GM21576 (cell line): ENCODE measurements around the gene DIDO1.

ENCODE experiments used
- ATAC-seq: cut with Tn5 transposase; IDR thresholded peaks from one replicate; pipeline ENCODE4 v1.9.1; 2021; ENCODE audit warnings: mild to moderate bottlenecking, moderate library complexity; ENCODE audit not compliant: unreplicated experiment

The DIDO1 gene

DNA sequence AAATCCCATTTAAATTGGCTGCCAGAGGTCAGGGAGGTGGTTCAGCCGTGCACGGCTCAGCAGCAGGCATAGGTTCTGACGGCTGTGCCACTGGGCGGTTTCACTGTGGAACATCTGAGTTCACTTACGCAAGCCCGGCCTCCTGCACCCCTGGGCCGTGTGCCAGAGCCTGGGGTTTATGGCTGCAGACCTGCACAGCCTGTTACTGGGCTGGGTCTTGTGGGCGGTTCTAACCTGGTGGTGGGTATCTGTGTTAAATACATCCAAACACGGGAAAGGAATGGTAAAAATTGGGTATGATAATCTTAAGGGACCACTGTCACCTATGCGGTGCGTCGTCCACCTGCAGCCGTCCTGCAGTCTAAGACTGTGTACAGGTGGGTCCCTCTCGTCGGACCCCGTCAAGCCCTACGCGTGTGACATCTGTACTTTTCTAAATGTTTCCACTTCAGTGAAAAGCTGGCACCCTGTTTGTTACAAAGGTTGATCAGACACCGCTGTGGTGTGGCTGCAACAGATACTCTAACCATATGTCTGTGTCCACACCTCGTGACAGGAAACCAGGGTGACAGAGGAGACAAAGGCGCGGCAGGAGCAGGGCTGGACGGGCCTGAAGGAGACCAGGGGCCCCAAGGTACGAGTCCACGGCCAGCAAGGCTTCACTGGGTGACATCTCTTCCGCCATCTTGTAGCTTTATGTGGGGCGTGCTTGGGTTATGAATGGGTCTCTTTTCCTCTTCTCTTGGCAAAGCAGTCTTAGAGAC lies 88.0 kb downstream of the DIDO1 start:
- peak; percentile 55 for ATAC-seq

DNA sequence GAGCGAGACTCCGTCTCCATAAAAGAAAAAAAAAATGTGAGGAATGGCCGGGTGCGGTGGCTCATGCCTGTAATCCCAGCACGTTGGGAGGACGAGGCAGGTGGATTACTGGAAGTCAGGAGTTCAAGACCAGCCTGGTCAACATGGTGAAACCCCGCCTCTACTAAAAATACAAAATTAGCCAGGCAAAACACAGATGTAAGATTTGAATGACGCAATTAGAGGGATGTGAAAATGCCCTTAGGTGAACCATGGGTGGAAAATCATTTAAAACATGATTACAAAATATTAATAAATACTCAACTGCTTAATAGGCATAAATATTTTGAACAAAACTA lies 88.5 kb downstream of the DIDO1 start:
- ATAC-seq, result no peak

DNA sequence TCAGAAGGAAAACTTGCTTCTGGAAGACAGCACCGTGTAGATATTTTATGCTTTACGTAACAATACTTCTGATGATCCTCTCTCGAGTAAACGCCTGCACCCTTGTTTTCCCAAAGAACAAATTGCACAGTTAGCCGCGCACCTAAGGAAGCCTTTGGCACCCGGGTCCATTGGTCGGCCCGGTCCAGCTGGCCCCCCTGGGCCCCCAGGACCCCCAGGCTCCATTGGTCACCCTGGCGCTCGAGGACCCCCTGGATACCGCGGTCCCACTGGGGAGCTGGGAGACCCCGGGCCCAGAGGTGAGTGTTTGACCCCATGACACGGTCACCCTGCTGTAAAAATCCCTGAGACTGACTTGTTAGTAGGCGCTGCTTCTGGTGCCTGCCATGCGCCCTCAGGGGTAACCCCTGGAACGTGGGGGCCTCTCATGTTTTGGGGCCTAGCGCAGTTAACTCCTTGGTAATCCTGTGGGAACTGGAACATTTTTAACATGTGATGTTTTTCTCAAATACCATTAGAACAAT lies 89.3 kb downstream of the DIDO1 start:
- ATAC-seq, result no peak

- ATAC-seq, result no peak
Measured at GRCh38 chr20:62835931-62836861, 90.1 kb downstream of the DIDO1 start.

GRCh38 chr20:62834967-62835730 lies 91.2 kb downstream of the DIDO1 start:
- ATAC-seq, result no peak

GRCh38 chr20:62832951-62833391 lies 93.3 kb downstream of the DIDO1 start:
- peak; percentile 34 for ATAC-seq

- ATAC-seq, result peak; percentile 79
Measured at GRCh38 chr20:62832212-62832922, 93.9 kb downstream of the DIDO1 start.

GRCh38 chr20:62831854-62832211 lies 94.5 kb downstream of the DIDO1 start:
- no peak for ATAC-seq

GRCh38 chr20:62831361-62831788 lies 94.9 kb downstream of the DIDO1 start:
- no peak for ATAC-seq

GRCh38 chr20:62830821-62831220 lies 95.5 kb downstream of the DIDO1 start:
- no peak for ATAC-seq

GRCh38 chr20:62830251-62830650 lies 96.1 kb downstream of the DIDO1 start:
- ATAC-seq, result no peak

DNA sequence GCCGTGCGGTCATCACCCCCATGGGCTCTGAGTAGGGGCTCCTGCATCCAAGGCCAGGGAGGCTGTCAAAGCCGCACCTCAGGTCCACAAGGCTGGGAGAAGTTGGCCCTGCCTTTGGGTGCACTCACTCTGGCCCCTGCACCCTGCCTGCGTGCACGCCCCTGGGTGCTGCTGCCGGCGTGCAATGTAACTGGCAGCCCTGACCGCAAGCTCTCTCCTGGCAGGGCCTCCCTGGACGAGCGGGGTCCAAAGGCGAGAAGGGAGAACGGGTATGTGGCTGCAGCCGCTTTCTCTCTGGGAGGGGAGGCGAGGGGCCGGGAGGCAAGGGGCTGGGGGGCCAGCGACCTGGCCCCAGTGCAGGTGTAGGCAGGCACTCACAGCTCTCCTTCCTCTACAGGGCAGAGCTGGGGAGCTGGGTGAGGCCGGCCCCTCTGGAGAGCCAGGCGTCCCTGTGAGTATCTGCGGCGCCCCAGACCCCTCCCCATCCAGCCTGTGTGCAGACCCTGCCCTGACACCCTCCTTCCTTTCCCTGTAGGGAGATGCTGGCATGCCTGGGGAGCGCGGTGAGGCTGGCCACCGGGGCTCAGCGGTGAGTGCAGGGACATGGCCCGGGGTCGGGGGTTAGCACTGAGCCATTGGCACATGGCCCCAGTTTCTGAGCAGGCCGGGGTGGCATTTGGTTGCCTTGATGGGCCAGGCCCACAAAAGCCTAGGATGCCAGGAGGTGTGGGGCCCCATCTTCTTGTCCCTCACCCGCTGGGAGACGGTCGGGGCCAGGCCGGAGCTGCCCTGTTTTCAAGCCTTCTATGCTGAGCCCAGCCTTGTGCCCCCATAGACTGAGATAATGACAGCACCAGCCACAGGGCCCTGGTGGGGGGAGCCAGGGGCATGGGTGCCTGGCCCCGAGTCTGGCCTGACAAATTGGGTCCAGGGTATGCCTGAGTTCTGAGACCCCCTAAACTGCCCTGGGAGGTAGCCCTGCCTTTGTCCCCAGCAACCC lies 96.8 kb downstream of the DIDO1 start:
- ATAC-seq, result no peak

- ATAC-seq, result no peak
Measured at GRCh38 chr20:62828511-62829230, 97.6 kb downstream of the DIDO1 start.

DNA sequence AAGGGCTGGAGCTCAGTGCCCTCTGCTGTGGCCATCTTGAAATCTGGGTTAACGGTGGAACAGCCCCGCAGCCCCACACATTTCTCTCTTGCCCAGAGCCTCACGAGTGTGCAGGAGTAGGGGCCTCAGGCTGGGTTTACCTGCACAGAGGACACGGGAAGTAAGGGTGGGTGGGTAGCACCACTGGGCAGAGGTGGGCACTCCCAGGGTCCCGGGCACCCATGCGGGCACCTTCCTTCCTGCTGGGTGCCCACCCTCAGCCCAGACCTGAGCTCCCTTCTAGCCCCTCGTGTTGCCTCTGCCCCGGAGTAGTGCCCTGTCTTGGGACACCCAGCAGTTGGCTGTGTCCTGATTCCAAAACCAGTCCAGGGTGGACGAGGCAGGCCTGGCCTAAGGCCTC lies 98.3 kb downstream of the DIDO1 start:
- no peak for ATAC-seq
